Progenitor cell of endocrine pancreas (in vitro differentiated cells): ENCODE results near the gene WFDC9. TPM values are rescaled to one million over a fixed set of nuclear protein-coding genes. Genes with fewer than 3 reads are reported as not detected.

Experiments
- DNase-seq: peaks from one replicate; pipeline ENCODE4 v3.0.0; 2021; ENCODE audit warnings: low spot score; ENCODE audit not compliant: unreplicated experiment
- H3K27ac Mint-ChIP-seq: 2 replicates; pipeline ENCODE4 v1.8.0; 2021; ENCODE audit warnings: mild to moderate bottlenecking, moderate library complexity, mixed read lengths
- H3K27me3 Mint-ChIP-seq: 2 replicates; pipeline ENCODE4 v1.8.0; 2021; ENCODE audit warnings: mixed read lengths
- H3K36me3 Mint-ChIP-seq: 2 replicates; pipeline ENCODE4 v1.8.0; 2022; ENCODE audit warnings: mixed read lengths; ENCODE audit not compliant: insufficient read depth
- H3K4me1 Mint-ChIP-seq: 2 replicates; pipeline ENCODE4 v1.8.0; 2021; ENCODE audit warnings: low read depth, mixed read lengths
- H3K4me3 Mint-ChIP-seq: 2 replicates; pipeline ENCODE4 v1.8.0; 2021; ENCODE audit warnings: low read depth, mild to moderate bottlenecking, moderate library complexity, mixed read lengths
- H3K9me3 Mint-ChIP-seq: 2 replicates; pipeline ENCODE4 v1.8.0; 2021; ENCODE audit warnings: low read depth, mixed read lengths
- CTCF ChIP-seq: fragments of 200-600 bp; sonication (generic); IDR thresholded peaks from one replicate; pipeline ENCODE4 v1.5.0; 2021; ENCODE audit warnings: antibody characterized with exemption, mild to moderate bottlenecking; ENCODE audit not compliant: unreplicated experiment
- total RNA-seq: library from RNA; stranded (reverse); gene quantifications from 2 replicates; pipeline ENCODE4 v1.2.1, GENCODE V29; 2021

WFDC9 gene
- total RNA-seq, 1 donor from 2014 or later = not detected

GRCh38 chr20:45583502-45583901 is 47.6 kb downstream of the WFDC9 start:
- no peak for DNase-seq
- H3K27ac Mint-ChIP-seq = no peak overlapping the region
- H3K4me3 Mint-ChIP-seq = no peak overlapping the region
- no peak for TF ChIP-seq CTCF
- no peaks in the 10 kb centered on the region for H3K4me1 Mint-ChIP-seq
- H3K27me3 Mint-ChIP-seq = peaks cover 20% of the 10 kb centered on the region
- H3K9me3 Mint-ChIP-seq = peaks cover under 1% of the 10 kb centered on the region
- H3K36me3 Mint-ChIP-seq = no peaks in the 10 kb centered on the region

GRCh38 chr20:45581702-45582101 is 49.4 kb downstream of the WFDC9 start:
- H3K4me1 Mint-ChIP-seq = peaks cover 4% of the 10 kb centered on the region
- H3K9me3 Mint-ChIP-seq = no peaks in the 10 kb centered on the region
- TF ChIP-seq CTCF = no peak
- no peaks in the 10 kb centered on the region for H3K36me3 Mint-ChIP-seq
- no peak for DNase-seq
- peaks cover 14% of the 10 kb centered on the region for H3K27me3 Mint-ChIP-seq
- H3K4me3 Mint-ChIP-seq = no peak overlapping the region
- no peak overlapping the region for H3K27ac Mint-ChIP-seq

GRCh38 chr20:45579184-45579583 is 51.9 kb downstream of the WFDC9 start, which contains the start of gene WFDC8:
WFDC8 (minus strand) TSS chr20:45579284; CDS start chr20:45579247, 37 bp downstream.
- no peaks in the 10 kb centered on the region for H3K9me3 Mint-ChIP-seq
- H3K4me3 Mint-ChIP-seq = no peak within 1 kb of the TSS
- no peak for TF ChIP-seq CTCF
- DNase-seq = no peak
- no peaks in the 10 kb centered on the region for H3K36me3 Mint-ChIP-seq
- peaks cover 14% of the 10 kb centered on the region for H3K27me3 Mint-ChIP-seq
- no peak within 1 kb of the TSS for H3K27ac Mint-ChIP-seq
- peaks cover 6% of the 10 kb centered on the region for H3K4me1 Mint-ChIP-seq

GRCh38 chr20:45578231-45578630 is 52.9 kb downstream of the WFDC9 start:
- no peak overlapping the region for H3K27ac Mint-ChIP-seq

GRCh38 chr20:45576995-45577394 is 54.1 kb downstream of the WFDC9 start:
- no peaks in the 10 kb centered on the region for H3K36me3 Mint-ChIP-seq
- H3K27ac Mint-ChIP-seq = peak overlapping the region; percentile 78
- no peak for TF ChIP-seq CTCF
- no peak overlapping the region for H3K4me3 Mint-ChIP-seq
- H3K27me3 Mint-ChIP-seq = peaks cover 12% of the 10 kb centered on the region
- peaks cover 8% of the 10 kb centered on the region for H3K9me3 Mint-ChIP-seq
- H3K4me1 Mint-ChIP-seq = peaks cover 6% of the 10 kb centered on the region
- DNase-seq = no peak

More at GRCh38 chr20:45578231-45578630, 52.9 kb downstream of the WFDC9 start:
- Mint-ChIP-seq H3K4me1 (peaks cover 6% of the 10 kb centered on the region), H3K36me3 (no peaks in the 10 kb centered on the region), H3K9me3 (peaks cover 3% of the 10 kb centered on the region), H3K27me3 (peaks cover 14% of the 10 kb centered on the region), H3K4me3 (no peak overlapping the region)
- no peak for TF ChIP-seq CTCF
- no peak for DNase-seq
